Vagina (tissue), 2 donors: ENCODE measurements around the gene REM2. TPM values are rescaled to one million over a fixed set of nuclear protein-coding genes. Genes with fewer than 3 reads are reported as not detected.
"Not testable (repeated sequence)": the region's sequence is repeated elsewhere in the genome, so short reads cannot be mapped to it uniquely, and the experiment has no call there.

Experiments used
- DNase-seq, 2 donors: peaks; one replicate each; pipeline ENCODE4 v3.0.0-alpha.2; 2017; ENCODE audit errors: extremely low spot score in 2 of 2
- H3K27ac ChIP-seq: fragments of 200-600 bp; sonication (generic); one replicate; pipeline ENCODE4 v1.5.1; 2019
- H3K27me3 ChIP-seq: fragments of 200-600 bp; sonication (generic); one replicate; pipeline ENCODE4 v1.5.1; 2019
- H3K36me3 ChIP-seq, 2 donors: fragments of 200-600 bp; sonication (generic); one replicate each; pipeline ENCODE4 v1.5.1; 2017 to 2019
- H3K4me1 ChIP-seq: fragments of 200-600 bp; sonication (generic); one replicate; pipeline ENCODE4 v1.5.1; 2019
- H3K4me3 ChIP-seq, 2 donors: fragments of 200-600 bp; sonication (generic); 1 replicate in 1 of 2; 2 replicates in 1 of 2; pipeline ENCODE4 v1.5.1; 2016 to 2019
- H3K9me3 ChIP-seq: fragments of 200-600 bp; sonication (generic); one replicate; pipeline ENCODE4 v1.5.1; 2019
- CTCF ChIP-seq, 3 experiments: fragments of 450-650 bp in 2 of 3; fragments of 200-600 bp in 1 of 3; sonication (generic) in 1 of 3; IDR thresholded peaks; one replicate each; pipeline ENCODE4 v1.5.1; 2017 to 2019; ENCODE audit warnings: antibody characterized with exemption in 3 of 3, mild to moderate bottlenecking in 2 of 3, moderate library complexity in 2 of 3
- POLR2A ChIP-seq, 2 donors: fragments of 450-650 bp; IDR thresholded peaks; one replicate each; pipeline ENCODE4 v1.6.1; 2017; ENCODE audit warnings: antibody characterized with exemption in 2 of 2, mild to moderate bottlenecking in 2 of 2, moderate library complexity in 2 of 2
- POLR2AphosphoS5 ChIP-seq, 2 donors: sonication (generic); formaldehyde crosslinking; IDR thresholded peaks; one replicate each; pipeline ENCODE4 v1.9.0; 2017; ENCODE audit warnings: antibody characterized with exemption in 2 of 2, mild to moderate bottlenecking in 2 of 2, low read depth in 1 of 2; ENCODE audit not compliant: insufficient read depth in 1 of 2
- intact Hi-C: fragments of 100-400 bp; cut with DNase I; formaldehyde crosslinking; loops from one replicate; pipeline ENCODE4 v1.15.1; 2023
- total RNA-seq: library from RNA; depleted of rRNA; stranded (reverse); fragments of >200 nt; gene quantifications from one replicate; pipeline ENCODE4 v1.2.3, GENCODE V29; 2016

Gene REM2
- total RNA-seq, 1 donor from 2014 or later, result 3.9 TPM

GRCh38 chr14:22854963-22855724 is 27.9 kb upstream of the REM2 start:
- Histone ChIP-seq H3K36me3 (no peaks in the 10 kb centered on the region), H3K4me3 (no peak overlapping the region), H3K9me3 (no peaks in the 10 kb centered on the region), H3K27ac (no peak overlapping the region), H3K4me1 (peaks cover 33% of the 10 kb centered on the region), H3K27me3 (no peaks in the 10 kb centered on the region)
- DNase-seq, result no peak
- no peak for TF ChIP-seq POLR2AphosphoS5 (IDR thresholded peaks at IDR 0.05; ENCODE audit: insufficient read depth in 1 of 2, low read depth in 1 of 2)
- intact Hi-C loops, result loop anchor here (10.0 kb wide), 1 partner anchor 300 kb away; no protein-coding TSS in a partner anchor

GRCh38 chr14:22856428-22856827 is 26.6 kb upstream of the REM2 start:
- Histone ChIP-seq H3K4me1 (peaks cover 20% of the 10 kb centered on the region), H3K9me3 (no peaks in the 10 kb centered on the region), H3K4me3 (no peak overlapping the region), H3K27ac (no peak overlapping the region), H3K27me3 (no peaks in the 10 kb centered on the region), H3K36me3 (no peaks in the 10 kb centered on the region)
- TF ChIP-seq POLR2A (IDR thresholded peaks at IDR 0.05) (no peak), POLR2AphosphoS5 (IDR thresholded peaks at IDR 0.05; ENCODE audit: insufficient read depth in 1 of 2, low read depth in 1 of 2) (no peak), CTCF (IDR thresholded peaks at IDR 0.05) (no peak)
- DNase-seq, result no peak
- intact Hi-C loops, result loop anchor here (10.0 kb wide), 1 partner anchor 302 kb away; no protein-coding TSS in a partner anchor

- H3K36me3 ChIP-seq, intact Hi-C loops, H3K27me3 ChIP-seq, H3K4me3 ChIP-seq, H3K27ac ChIP-seq, DNase-seq, H3K4me1 ChIP-seq, H3K9me3 ChIP-seq: not testable (repeated sequence)
Measured at GRCh38 chr14:22860377-22860776, 22.6 kb upstream of the REM2 start.

- no peak for DNase-seq
- no peaks in the 10 kb centered on the region for H3K27me3 ChIP-seq
- H3K4me1 ChIP-seq, result no peaks in the 10 kb centered on the region
- H3K36me3 ChIP-seq, result no peaks in the 10 kb centered on the region
- no peak overlapping the region for H3K4me3 ChIP-seq
- intact Hi-C loops, result no loop called here
- no peaks in the 10 kb centered on the region for H3K9me3 ChIP-seq
- TF ChIP-seq CTCF (IDR thresholded peaks at IDR 0.05) (no peak), POLR2AphosphoS5 (IDR thresholded peaks at IDR 0.05; ENCODE audit: insufficient read depth in 1 of 2, low read depth in 1 of 2) (no peak), POLR2A (IDR thresholded peaks at IDR 0.05) (no peak)
- no peak overlapping the region for H3K27ac ChIP-seq
Measured at GRCh38 chr14:22861651-22862050, 21.4 kb upstream of the REM2 start.

GRCh38 chr14:22864979-22865378 is 18.0 kb upstream of the REM2 start:
- Histone ChIP-seq H3K4me1 (peaks cover 7% of the 10 kb centered on the region), H3K4me3 (no peak overlapping the region), H3K36me3 (no peaks in the 10 kb centered on the region), H3K27me3 (no peaks in the 10 kb centered on the region), H3K9me3 (no peaks in the 10 kb centered on the region), H3K27ac (no peak overlapping the region)
- intact Hi-C loops, result no loop called here
- TF ChIP-seq POLR2A (IDR thresholded peaks at IDR 0.05) (no peak), CTCF (IDR thresholded peaks at IDR 0.05) (no peak), POLR2AphosphoS5 (IDR thresholded peaks at IDR 0.05; ENCODE audit: insufficient read depth in 1 of 2, low read depth in 1 of 2) (no peak)
- DNase-seq, result no peak
